Activated T-cell treated with anti-CD3 and anti-CD28 coated beads, Interleukin-2, amount 50 U/mL, for 4 hours (primary cell): ENCODE measurements around the gene HSPB7. TPM values are rescaled to one million over a fixed set of nuclear protein-coding genes. Genes with fewer than 3 reads are reported as not detected.
"Not testable (repeated sequence)": the region's sequence is repeated elsewhere in the genome, so short reads cannot be mapped to it uniquely, and the experiment has no call there.

Experiments
- ATAC-seq, 2 donors: fragments of 200-7000 bp; cut with Tn5 transposase; one replicate each; pipeline ENCODE4 v1.10.0; 2021
- DNase-seq: peaks from one replicate; pipeline ENCODE4 v3.0.0-alpha.2; 2020
- H3K27me3 Mint-ChIP-seq: one replicate; pipeline ENCODE4 v1.8.0; 2021; ENCODE audit warnings: low read depth, mixed read lengths
- H3K36me3 Mint-ChIP-seq: one replicate; pipeline ENCODE4 v1.8.0; 2022; ENCODE audit warnings: mixed read lengths; ENCODE audit not compliant: insufficient read depth
- H3K4me1 Mint-ChIP-seq: one replicate; pipeline ENCODE4 v1.8.0; 2021; ENCODE audit warnings: low read depth, mixed read lengths
- H3K4me3 Mint-ChIP-seq: one replicate; pipeline ENCODE4 v1.8.0; 2021; ENCODE audit warnings: mild to moderate bottlenecking, moderate library complexity, mixed read lengths
- H3K9me3 Mint-ChIP-seq: one replicate; pipeline ENCODE4 v1.8.0; 2021; ENCODE audit warnings: mixed read lengths
- total RNA-seq, 3 donors: library from RNA; stranded (reverse); gene quantifications; one replicate each; pipeline ENCODE4 v1.2.1, GENCODE V29; 2021

Gene HSPB7
- total RNA-seq = under 1 TPM; 0.16 to 0.43 (median 0.24) TPM

- no peaks in the 10 kb centered on the region for H3K36me3 Mint-ChIP-seq
- H3K4me3 Mint-ChIP-seq = no peak within 1 kb of the TSS
Observed at GRCh38 chr1:16017461-16018303, at the start of gene HSPB7. HSPB7 (minus strand) TSS chr1:16018043; CDS start chr1:16017963, 80 bp downstream.

GRCh38 chr1:16067127-16067768, 49.4 kb upstream of the HSPB7 start:
- H3K9me3 Mint-ChIP-seq = no peaks in the 10 kb centered on the region
- no peak for DNase-seq
- H3K27me3 Mint-ChIP-seq = peaks cover 12% of the 10 kb centered on the region
- no peak overlapping the region for H3K4me3 Mint-ChIP-seq
- no peaks in the 10 kb centered on the region for H3K36me3 Mint-ChIP-seq
- peaks cover 19% of the 10 kb centered on the region for H3K4me1 Mint-ChIP-seq
- ATAC-seq = no peak

More at GRCh38 chr1:16017461-16018303, at the start of gene HSPB7:
- H3K27me3 Mint-ChIP-seq = peaks cover 14% of the 10 kb centered on the region
- peaks cover 5% of the 10 kb centered on the region for H3K4me1 Mint-ChIP-seq
- no peak for ATAC-seq
- DNase-seq = no peak
- no peaks in the 10 kb centered on the region for H3K9me3 Mint-ChIP-seq

- no peaks in the 10 kb centered on the region for H3K36me3 Mint-ChIP-seq
- no peaks in the 10 kb centered on the region for H3K9me3 Mint-ChIP-seq
- peaks cover 10% of the 10 kb centered on the region for H3K27me3 Mint-ChIP-seq
- no peak for ATAC-seq
- no peak overlapping the region for H3K4me3 Mint-ChIP-seq
- H3K4me1 Mint-ChIP-seq = peaks cover 19% of the 10 kb centered on the region
- DNase-seq = no peak
Observed at GRCh38 chr1:16066245-16066644, 48.4 kb upstream of the HSPB7 start.

- H3K4me3 Mint-ChIP-seq = no peak overlapping the region
Observed at GRCh38 chr1:16065269-16065576, 47.4 kb upstream of the HSPB7 start.

GRCh38 chr1:16064536-16065268, 46.9 kb upstream of the HSPB7 start:
- Mint-ChIP-seq H3K36me3 (no peaks in the 10 kb centered on the region), H3K9me3 (no peaks in the 10 kb centered on the region), H3K4me3 (no peak overlapping the region), H3K4me1 (peaks cover 13% of the 10 kb centered on the region), H3K27me3 (peaks cover 10% of the 10 kb centered on the region)
- no peak for ATAC-seq
- DNase-seq = no peak

More at GRCh38 chr1:16065269-16065576, 47.4 kb upstream of the HSPB7 start:
- Mint-ChIP-seq H3K4me1 (peaks cover 17% of the 10 kb centered on the region), H3K27me3 (peaks cover 10% of the 10 kb centered on the region), H3K9me3 (no peaks in the 10 kb centered on the region), H3K36me3 (no peaks in the 10 kb centered on the region)
- DNase-seq = no peak
- ATAC-seq = no peak

GRCh38 chr1:16063921-16064320, 46.1 kb upstream of the HSPB7 start:
- DNase-seq (no peak), ATAC-seq (no peak)
- peaks cover 13% of the 10 kb centered on the region for H3K4me1 Mint-ChIP-seq
- peaks cover 10% of the 10 kb centered on the region for H3K27me3 Mint-ChIP-seq
- no peaks in the 10 kb centered on the region for H3K36me3 Mint-ChIP-seq
- H3K9me3 Mint-ChIP-seq = no peaks in the 10 kb centered on the region
- H3K4me3 Mint-ChIP-seq = no peak overlapping the region

GRCh38 chr1:16063226-16063829, 45.5 kb upstream of the HSPB7 start:
- Mint-ChIP-seq H3K36me3 (no peaks in the 10 kb centered on the region), H3K9me3 (no peaks in the 10 kb centered on the region), H3K27me3 (peaks cover 10% of the 10 kb centered on the region), H3K4me1 (peaks cover 13% of the 10 kb centered on the region), H3K4me3 (no peak overlapping the region)
- ATAC-seq = no peak
- no peak for DNase-seq

- not testable (repeated sequence) for H3K36me3 Mint-ChIP-seq, H3K4me3 Mint-ChIP-seq, DNase-seq, H3K9me3 Mint-ChIP-seq, H3K27me3 Mint-ChIP-seq, ATAC-seq
- peaks cover 13% of the 10 kb centered on the region for H3K4me1 Mint-ChIP-seq
Observed at GRCh38 chr1:16062687-16063075, 44.8 kb upstream of the HSPB7 start.

GRCh38 chr1:16061989-16062686, 44.3 kb upstream of the HSPB7 start:
- not testable (repeated sequence) for H3K9me3 Mint-ChIP-seq, H3K4me3 Mint-ChIP-seq, H3K27me3 Mint-ChIP-seq, ATAC-seq, DNase-seq, H3K36me3 Mint-ChIP-seq
- H3K4me1 Mint-ChIP-seq = peaks cover 13% of the 10 kb centered on the region

- Mint-ChIP-seq H3K4me3 (no peak overlapping the region), H3K36me3 (no peaks in the 10 kb centered on the region), H3K9me3 (no peaks in the 10 kb centered on the region), H3K27me3 (peaks cover 8% of the 10 kb centered on the region), H3K4me1 (peaks cover 13% of the 10 kb centered on the region)
- DNase-seq (no peak), ATAC-seq (no peak)
Observed at GRCh38 chr1:16061266-16061665, 43.4 kb upstream of the HSPB7 start.

GRCh38 chr1:16058394-16059120, 40.7 kb upstream of the HSPB7 start:
- not testable (repeated sequence) for H3K27me3 Mint-ChIP-seq, H3K4me3 Mint-ChIP-seq, H3K4me1 Mint-ChIP-seq, H3K36me3 Mint-ChIP-seq, ATAC-seq, DNase-seq, H3K9me3 Mint-ChIP-seq

GRCh38 chr1:16057314-16057915, 39.6 kb upstream of the HSPB7 start:
- H3K27me3 Mint-ChIP-seq, DNase-seq, H3K36me3 Mint-ChIP-seq, H3K4me1 Mint-ChIP-seq, H3K9me3 Mint-ChIP-seq, ATAC-seq, H3K4me3 Mint-ChIP-seq: not testable (repeated sequence)

GRCh38 chr1:16056521-16056912, 38.7 kb upstream of the HSPB7 start:
- H3K4me3 Mint-ChIP-seq, ATAC-seq, H3K27me3 Mint-ChIP-seq, H3K36me3 Mint-ChIP-seq, H3K9me3 Mint-ChIP-seq, DNase-seq, H3K4me1 Mint-ChIP-seq: not testable (repeated sequence)
